Esophagus mucosa (tissue), 1 donor: ENCODE results near the gene ARID1B. TPM values are rescaled to one million over a fixed set of nuclear protein-coding genes. Genes with fewer than 3 reads are reported as not detected.
A peak's percentile ranks its signal among the peaks of the same experiment; 100 is the strongest.
"Not testable (repeated sequence)": the region's sequence is repeated elsewhere in the genome, so short reads cannot be mapped to it uniquely, and the experiment has no call there.

Source experiments
- ATAC-seq: fragments of 200-7000 bp; cut with Tn5 transposase; one replicate; pipeline ENCODE4 v1.9.1; 2020
- total RNA-seq: library from RNA; stranded (reverse); gene quantifications from one replicate; pipeline ENCODE4 v1.2.4, GENCODE V29; 2023
- donor health status: DM: yes; HTN: yes; CAD: no.

The ARID1B gene
- total RNA-seq, 1 donor from 2014 or later, result 45.7 TPM

DNA sequence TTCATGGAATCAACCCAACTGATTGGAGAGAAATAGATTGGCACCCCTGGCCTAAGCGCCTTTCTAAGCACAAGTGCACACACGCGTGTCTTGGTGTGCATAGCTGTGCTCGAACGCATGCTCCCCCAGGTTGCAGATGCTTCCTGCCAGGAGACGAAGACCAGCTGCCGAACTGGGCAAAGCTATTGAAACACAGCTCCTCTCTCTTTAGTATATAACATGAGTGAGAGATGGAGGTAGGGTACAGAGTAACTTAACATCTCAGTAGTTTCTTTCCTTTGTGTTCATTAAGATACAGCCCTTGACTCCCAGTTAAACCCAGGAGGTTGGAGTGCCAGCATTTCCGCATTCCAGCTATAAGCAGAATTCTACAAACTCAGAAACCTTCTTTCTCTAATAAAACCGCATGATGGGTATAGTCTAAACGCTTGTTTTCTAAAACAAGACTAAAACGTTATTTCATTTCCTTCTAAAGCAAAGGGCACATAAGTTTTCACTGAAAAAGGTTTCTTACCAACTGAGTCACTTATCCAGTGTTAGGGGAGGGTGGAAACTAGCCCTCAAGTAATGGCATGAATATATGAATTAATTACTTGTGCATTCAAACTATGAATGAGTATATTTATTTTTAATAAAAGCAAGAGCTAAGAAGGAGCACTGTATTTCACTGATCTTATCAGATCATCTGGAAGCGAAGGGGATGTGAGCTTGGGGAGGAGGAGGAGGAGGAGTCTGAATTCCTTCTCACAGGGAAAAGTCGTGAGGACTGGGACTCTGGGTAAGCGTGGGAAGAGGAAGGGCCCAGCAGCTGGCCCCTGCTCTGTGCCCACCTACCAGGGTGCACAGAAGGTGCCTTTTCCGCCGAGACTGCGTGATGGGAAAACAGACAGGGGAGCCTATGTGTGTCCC, 367.0 kb downstream of the ARID1B start:
- no peak for ATAC-seq

- no peak for ATAC-seq
These were observed 367.8 kb downstream of the ARID1B start for GRCh38 chr6:157144859-157145568.

DNA sequence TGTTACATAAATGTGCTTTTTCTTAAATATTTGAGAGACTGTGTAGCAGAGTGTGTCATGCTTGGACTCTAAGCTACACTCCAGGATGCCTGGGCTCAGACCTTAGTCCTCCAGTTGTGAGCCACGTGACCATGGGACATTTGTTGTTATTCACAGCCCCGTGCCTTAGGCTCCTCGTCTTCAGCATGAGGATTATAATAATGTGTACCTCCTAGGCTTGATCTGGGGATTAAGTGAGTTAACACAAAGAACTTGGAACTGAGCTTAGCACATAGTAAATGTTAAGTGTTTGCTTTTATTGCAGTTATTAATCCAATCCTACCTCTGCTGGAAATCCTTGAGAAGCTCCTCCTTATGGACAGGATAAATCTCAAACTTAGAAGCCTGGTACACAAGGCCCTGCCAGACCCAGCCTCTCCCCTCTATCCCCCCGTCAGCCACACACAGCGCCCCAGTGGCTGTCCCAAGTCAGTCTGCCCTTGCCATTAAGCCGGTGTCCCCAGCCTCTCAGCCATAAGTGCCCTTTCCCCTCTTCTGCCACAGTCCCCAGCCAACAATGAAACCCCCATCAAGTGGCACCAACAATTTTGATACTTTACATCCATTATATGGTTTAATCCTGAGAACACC, 368.6 kb downstream of the ARID1B start:
- ATAC-seq, result no peak

- ATAC-seq, result not testable (repeated sequence)
These were observed 370.2 kb downstream of the ARID1B start for GRCh38 chr6:157147054-157148026.

DNA sequence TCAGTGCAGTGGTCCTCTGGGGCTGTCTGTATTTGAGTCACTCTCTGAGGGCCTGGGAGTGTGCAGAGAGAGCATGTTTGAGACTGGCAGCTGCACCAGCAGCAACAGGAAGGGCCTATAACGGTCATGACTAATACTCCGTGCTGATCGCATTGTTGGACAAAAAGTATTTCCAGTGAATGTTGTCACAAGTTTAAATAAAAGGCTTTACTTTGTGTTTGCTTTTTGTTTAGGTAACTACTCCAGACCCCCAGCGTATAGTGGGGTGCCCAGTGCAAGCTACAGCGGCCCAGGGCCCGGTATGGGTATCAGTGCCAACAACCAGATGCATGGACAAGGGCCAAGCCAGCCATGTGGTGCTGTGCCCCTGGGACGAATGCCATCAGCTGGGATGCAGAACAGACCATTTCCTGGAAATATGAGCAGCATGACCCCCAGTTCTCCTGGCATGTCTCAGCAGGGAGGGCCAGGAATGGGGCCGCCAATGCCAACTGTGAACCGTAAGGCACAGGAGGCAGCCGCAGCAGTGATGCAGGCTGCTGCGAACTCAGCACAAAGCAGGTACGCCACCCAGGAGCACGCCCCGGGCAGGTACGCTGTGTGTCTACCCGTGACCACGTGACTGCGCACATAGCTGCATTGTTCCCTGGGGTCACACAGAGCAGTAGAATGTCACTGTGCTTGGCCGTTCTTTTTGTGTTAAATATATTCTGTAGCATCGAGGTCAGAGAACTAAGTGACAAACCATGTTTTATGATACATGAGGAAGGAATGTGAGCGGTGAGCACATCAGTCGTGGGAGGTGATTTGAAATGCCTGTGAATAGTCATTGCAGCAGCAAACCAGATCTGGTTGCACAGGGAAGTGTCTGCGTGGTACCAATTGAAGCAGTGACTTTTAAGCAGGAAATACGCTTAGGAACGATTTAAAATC, 371.5 kb downstream of the ARID1B start:
- peak; percentile 95 for ATAC-seq

- ATAC-seq, result no peak
These were observed 372.9 kb downstream of the ARID1B start for GRCh38 chr6:157150076-157150475.

GRCh38 chr6:157151029-157151428, 373.9 kb downstream of the ARID1B start:
- no peak for ATAC-seq

- ATAC-seq, result no peak
These were observed 374.8 kb downstream of the ARID1B start for GRCh38 chr6:157151989-157152388.

- ATAC-seq, result no peak
These were observed 375.4 kb downstream of the ARID1B start for GRCh38 chr6:157152556-157152955.

- ATAC-seq, result no peak
These were observed 378.6 kb downstream of the ARID1B start for GRCh38 chr6:157155804-157156203.

DNA sequence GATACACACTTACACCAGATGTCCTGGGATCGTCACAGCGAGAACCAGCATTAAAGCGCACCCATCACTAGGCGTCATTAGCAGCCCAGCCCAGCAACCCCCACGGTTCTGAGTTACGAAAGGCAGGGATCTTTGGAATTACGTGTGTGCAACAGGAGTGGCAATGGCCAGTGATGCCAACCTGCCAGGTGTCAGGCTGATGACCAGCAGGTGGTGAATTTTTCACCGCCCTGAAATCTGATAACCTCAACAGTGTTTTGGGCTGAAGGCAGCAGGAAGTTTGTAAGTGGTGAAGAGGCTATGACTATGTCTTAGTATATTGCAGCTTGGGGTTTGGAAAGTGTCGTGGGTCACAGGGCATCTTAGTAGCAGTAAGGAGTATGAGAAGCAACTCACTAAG, 380.1 kb downstream of the ARID1B start:
- ATAC-seq, result no peak

- no peak for ATAC-seq
These were observed 381.3 kb downstream of the ARID1B start for GRCh38 chr6:157158456-157158855.

DNA sequence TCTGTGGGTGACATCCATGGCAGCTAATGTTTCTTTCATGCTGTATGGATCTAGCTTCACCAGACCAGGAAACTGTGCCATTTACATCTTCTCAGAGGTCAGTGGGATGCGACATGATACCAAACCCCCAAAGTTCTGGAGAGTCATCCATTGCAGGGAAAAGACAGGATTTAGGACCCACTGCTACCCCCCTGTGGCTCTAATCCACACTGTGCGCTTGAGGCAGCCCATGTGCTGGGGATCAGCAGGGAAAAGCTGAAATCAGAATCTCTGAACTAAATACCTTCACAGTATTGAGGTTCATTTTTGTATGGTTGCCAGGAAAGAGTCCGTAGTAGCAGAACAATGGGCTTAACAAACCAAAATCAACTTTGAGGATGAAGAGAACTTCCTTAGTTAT, 381.7 kb downstream of the ARID1B start:
- peak; percentile 21 for ATAC-seq

GRCh38 chr6:157159348-157159747, 382.2 kb downstream of the ARID1B start:
- ATAC-seq, result no peak

- no peak for ATAC-seq
These were observed 384.7 kb downstream of the ARID1B start for GRCh38 chr6:157161912-157162311.

- ATAC-seq, result no peak
These were observed 385.7 kb downstream of the ARID1B start for GRCh38 chr6:157162766-157163433.

DNA sequence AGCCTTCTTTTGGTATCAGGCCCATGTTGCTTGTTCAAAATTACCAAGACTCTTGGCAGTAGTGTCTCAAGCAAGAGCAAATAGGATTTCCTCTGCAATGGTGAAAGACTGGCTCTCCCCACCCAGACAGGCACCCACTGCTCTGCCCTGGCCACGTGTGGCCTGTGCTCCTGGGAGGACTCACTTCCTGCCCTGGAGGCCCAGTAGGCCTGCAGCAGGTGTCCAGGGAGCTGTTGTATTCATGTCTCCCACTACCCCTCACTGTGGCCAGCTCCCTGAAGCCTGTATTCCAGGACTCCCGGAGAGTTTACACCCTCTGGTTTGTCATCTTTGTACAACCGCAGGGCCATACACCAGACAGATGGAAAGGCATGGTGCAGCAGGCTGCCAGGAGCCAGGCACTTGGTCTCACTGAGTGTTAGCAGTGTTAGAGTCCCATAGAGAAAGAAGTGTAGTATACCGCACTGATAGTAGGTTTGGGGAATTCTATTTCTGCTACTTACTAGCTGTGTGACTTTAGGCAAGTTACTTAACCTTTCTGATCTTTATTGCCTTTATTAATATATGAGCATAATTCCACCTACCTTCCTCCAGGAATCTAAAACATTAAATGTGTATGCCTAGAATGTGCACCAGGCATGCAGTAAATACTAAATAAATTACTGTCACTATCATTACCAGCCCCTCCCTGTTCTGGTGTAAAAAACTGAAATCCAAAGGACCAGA, 386.4 kb downstream of the ARID1B start:
- no peak for ATAC-seq

DNA sequence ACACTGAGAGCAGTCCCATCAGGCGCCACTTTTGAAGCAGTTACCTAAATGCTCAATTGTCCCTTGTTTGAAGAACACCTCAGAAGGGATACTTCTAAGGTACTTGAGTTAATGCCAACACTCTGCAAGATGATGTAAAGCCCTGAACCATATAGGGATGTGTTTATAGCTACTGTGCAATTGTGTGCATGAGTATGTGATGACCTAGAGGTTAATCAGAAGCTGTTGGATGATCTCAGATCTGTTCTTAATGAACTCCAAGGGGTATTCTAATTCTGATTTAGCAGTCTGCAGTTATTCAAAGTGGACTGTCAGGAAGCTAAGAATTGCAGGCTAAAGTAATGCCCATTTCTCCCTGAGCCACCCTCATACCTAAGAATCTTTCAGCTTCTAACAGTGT, 387.8 kb downstream of the ARID1B start:
- ATAC-seq, result no peak

DNA sequence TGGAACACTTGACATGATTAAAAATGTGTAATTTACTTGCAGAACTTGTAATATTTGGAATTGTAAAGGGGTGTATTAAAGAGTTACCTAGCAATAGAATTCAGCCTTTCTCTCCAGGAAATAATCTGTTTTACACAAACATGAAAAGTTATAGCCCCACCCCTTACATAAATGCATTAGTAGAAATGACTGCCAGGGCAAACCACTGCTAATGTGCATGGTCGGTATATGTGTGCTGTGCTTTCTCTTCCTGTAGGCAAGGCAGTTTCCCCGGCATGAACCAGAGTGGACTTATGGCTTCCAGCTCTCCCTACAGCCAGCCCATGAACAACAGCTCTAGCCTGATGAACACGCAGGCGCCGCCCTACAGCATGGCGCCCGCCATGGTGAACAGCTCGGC, 389.6 kb downstream of the ARID1B start:
- ATAC-seq, result no peak

DNA sequence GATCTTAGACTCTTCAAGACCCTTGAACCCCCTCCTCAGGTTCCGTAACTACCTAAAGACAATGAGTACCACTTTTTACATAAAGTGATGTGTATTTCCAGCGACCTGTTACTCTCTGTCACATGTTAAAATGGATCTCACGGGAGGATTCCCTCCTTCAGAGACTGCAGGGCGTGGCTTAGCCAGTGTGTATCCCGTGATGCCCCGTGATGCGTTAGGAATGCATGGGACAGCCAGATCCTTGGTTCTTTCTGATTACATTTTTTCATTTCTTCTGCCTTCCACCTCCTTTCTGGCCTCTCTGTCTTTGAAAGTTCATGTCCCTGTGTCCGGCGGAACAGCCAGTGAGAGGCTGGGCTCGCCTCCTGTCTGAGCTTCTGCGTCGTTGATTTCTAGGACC, 390.7 kb downstream of the ARID1B start:
- ATAC-seq, result no peak
